NCI-H1417 treated with DMSO at 0.1 percent for 48 hours (cell line): ENCODE measurements around the gene ATE1.
"Not testable (repeated sequence)": the region's sequence is repeated elsewhere in the genome, so short reads cannot be mapped to it uniquely, and the experiment has no call there.

Source experiments
- DNase-seq: peaks from one replicate; lab custom pipeline; 2025; lab: John Stamatoyannopoulos, UW

Gene ATE1

GRCh38 chr10:121788115-121788514 is 139.7 kb downstream of the ATE1 start:
- DNase-seq = no peak

GRCh38 chr10:121787169-121787568 is 140.7 kb downstream of the ATE1 start:
- DNase-seq = no peak

GRCh38 chr10:121783782-121784372 is 144.0 kb downstream of the ATE1 start:
- no peak for DNase-seq

- no peak for DNase-seq
These were observed 146.7 kb downstream of the ATE1 start for GRCh38 chr10:121781101-121781500.

GRCh38 chr10:121774813-121775212 is 153.0 kb downstream of the ATE1 start:
- no peak for DNase-seq

GRCh38 chr10:121774404-121774803 is 153.4 kb downstream of the ATE1 start:
- DNase-seq = no peak

- DNase-seq = no peak
These were observed 154.9 kb downstream of the ATE1 start for GRCh38 chr10:121772884-121773283.

- DNase-seq = no peak
These were observed 155.4 kb downstream of the ATE1 start for GRCh38 chr10:121772406-121772805.

GRCh38 chr10:121771966-121772365 is 155.9 kb downstream of the ATE1 start:
- no peak for DNase-seq

- DNase-seq = no peak
These were observed 161.4 kb downstream of the ATE1 start for GRCh38 chr10:121766426-121766825.

GRCh38 chr10:121765204-121765603 is 162.6 kb downstream of the ATE1 start:
- no peak for DNase-seq

GRCh38 chr10:121764233-121764942 is 163.4 kb downstream of the ATE1 start:
- DNase-seq = no peak

- DNase-seq = not testable (repeated sequence)
These were observed 170.6 kb downstream of the ATE1 start for GRCh38 chr10:121757241-121757640.

- not testable (repeated sequence) for DNase-seq
These were observed 172.3 kb downstream of the ATE1 start for GRCh38 chr10:121755496-121755895.

- no peak for DNase-seq
These were observed 173.2 kb downstream of the ATE1 start for GRCh38 chr10:121754666-121755065.

GRCh38 chr10:121753726-121754476 is 173.9 kb downstream of the ATE1 start:
- DNase-seq = no peak

- no peak for DNase-seq
These were observed 176.6 kb downstream of the ATE1 start for GRCh38 chr10:121751191-121751760.

- no peak for DNase-seq
These were observed 180.6 kb downstream of the ATE1 start for GRCh38 chr10:121747163-121747775.

- DNase-seq = no peak
These were observed 186.5 kb downstream of the ATE1 start for GRCh38 chr10:121741248-121741792.

GRCh38 chr10:121740069-121740468 is 187.8 kb downstream of the ATE1 start:
- DNase-seq = no peak

GRCh38 chr10:121739114-121739513 is 188.7 kb downstream of the ATE1 start:
- DNase-seq = no peak
